SK-N-MC (cell line): ENCODE results near the gene TNRC6B.

Source experiments
- DNase-seq: peaks from one replicate; pipeline ENCODE4 v3.0.0-alpha.2; 2011; ENCODE audit warnings: low read depth, low spot score
- H3K27ac ChIP-seq: fragments of 200-600 bp; sonication (generic); 2 replicates; pipeline ENCODE4 v1.5.1; 2016; ENCODE audit warnings: mixed run types
- H3K36me3 ChIP-seq: fragments of 200-600 bp; sonication (generic); 2 replicates; pipeline ENCODE4 v1.6.1; 2017; ENCODE audit warnings: antibody characterized with exemption, low read length, mixed read lengths; ENCODE audit not compliant: insufficient read depth
- H3K4me3 ChIP-seq: fragments of 200-600 bp; sonication (generic); 2 replicates; pipeline ENCODE4 v1.5.1; 2016
- H3K9ac ChIP-seq: fragments of 200-600 bp; sonication (generic); 2 replicates; pipeline ENCODE4 v1.8.0; 2017; ENCODE audit warnings: mixed run types, mixed read lengths; ENCODE audit not compliant: insufficient read length
- H3K9me3 ChIP-seq: fragments of 200-600 bp; sonication (generic); 2 replicates; pipeline ENCODE4 v1.6.1; 2017; ENCODE audit warnings: low read depth, mild to moderate bottlenecking, antibody characterized with exemption, low read length, moderate library complexity, mixed read lengths
- EZH2 ChIP-seq: fragments of 200-600 bp; sonication (generic); IDR thresholded peaks from one replicate; pipeline ENCODE4 v1.6.1; 2017; ENCODE audit warnings: antibody characterized with exemption
- FOXP2 ChIP-seq: optimal IDR thresholded peaks from 2 replicates; pipeline ENCODE3; 2011; ENCODE audit warnings: mild to moderate bottlenecking, moderate library complexity; ENCODE audit not compliant: insufficient read depth; ENCODE audit errors: extremely low read length, control extremely low read depth
- POLR2AphosphoS5 ChIP-seq: IDR thresholded peaks from 2 replicates; pipeline ENCODE4 v1.6.1; 2012; ENCODE audit warnings: mild to moderate bottlenecking, low read depth, low read length, borderline replicate concordance

Gene TNRC6B

GRCh38 chr22:40238425-40239344 is 61.0 kb downstream of the TNRC6B start:
- no peak for TF ChIP-seq FOXP2
- TF ChIP-seq EZH2: no peak
- no peak for TF ChIP-seq POLR2AphosphoS5
- H3K4me3 ChIP-seq: no peak overlapping the region
- DNase-seq: no peak
- no peaks in the 10 kb centered on the region for H3K9me3 ChIP-seq
- H3K36me3 ChIP-seq: peaks cover 5% of the 10 kb centered on the region; the same call in 1 of the 2 replicates
- H3K27ac ChIP-seq: no peak overlapping the region
- no peak overlapping the region for H3K9ac ChIP-seq

DNA sequence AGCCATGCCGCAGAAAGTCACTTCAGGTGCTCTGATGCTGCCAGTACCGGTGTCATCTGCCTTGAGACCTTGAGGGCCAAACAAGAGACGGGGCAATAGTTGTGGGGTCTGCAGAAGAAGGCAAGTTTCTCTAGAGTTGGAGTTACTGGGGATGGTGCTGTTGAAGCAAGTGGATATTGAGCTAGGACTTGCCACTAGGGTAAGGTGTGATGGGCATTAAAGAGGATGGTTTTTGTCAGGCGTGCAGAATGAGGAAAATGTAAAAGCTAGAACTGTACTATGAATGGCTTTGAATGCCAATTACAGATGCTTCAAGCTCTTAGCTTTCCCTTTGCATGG is 61.6 kb downstream of the TNRC6B start:
- TF ChIP-seq POLR2AphosphoS5: no peak
- TF ChIP-seq EZH2: no peak
- Histone ChIP-seq H3K27ac (no peak overlapping the region), H3K4me3 (no peak overlapping the region), H3K9ac (no peak overlapping the region), H3K36me3 (peaks cover 5% of the 10 kb centered on the region; the same call in 1 of the 2 replicates), H3K9me3 (no peaks in the 10 kb centered on the region)
- DNase-seq: no peak

- TF ChIP-seq EZH2 (no peak), POLR2AphosphoS5 (no peak), FOXP2 (no peak)
- Histone ChIP-seq H3K4me3 (no peak overlapping the region), H3K9me3 (no peaks in the 10 kb centered on the region), H3K27ac (no peak overlapping the region), H3K36me3 (peaks cover 5% of the 10 kb centered on the region; the same call in 1 of the 2 replicates), H3K9ac (no peak overlapping the region)
- DNase-seq: no peak
Measured at GRCh38 chr22:40240160-40240559, 62.4 kb downstream of the TNRC6B start.

- H3K36me3 ChIP-seq: peaks cover 6% of the 10 kb centered on the region; the same call in 1 of the 2 replicates
- no peak overlapping the region for H3K4me3 ChIP-seq
- H3K9ac ChIP-seq: no peak overlapping the region
- TF ChIP-seq FOXP2: no peak
- no peak for TF ChIP-seq EZH2
- no peak for TF ChIP-seq POLR2AphosphoS5
- no peak for DNase-seq
- H3K27ac ChIP-seq: no peak overlapping the region
- no peaks in the 10 kb centered on the region for H3K9me3 ChIP-seq
Measured at GRCh38 chr22:40240686-40241085, 63.0 kb downstream of the TNRC6B start.

DNA sequence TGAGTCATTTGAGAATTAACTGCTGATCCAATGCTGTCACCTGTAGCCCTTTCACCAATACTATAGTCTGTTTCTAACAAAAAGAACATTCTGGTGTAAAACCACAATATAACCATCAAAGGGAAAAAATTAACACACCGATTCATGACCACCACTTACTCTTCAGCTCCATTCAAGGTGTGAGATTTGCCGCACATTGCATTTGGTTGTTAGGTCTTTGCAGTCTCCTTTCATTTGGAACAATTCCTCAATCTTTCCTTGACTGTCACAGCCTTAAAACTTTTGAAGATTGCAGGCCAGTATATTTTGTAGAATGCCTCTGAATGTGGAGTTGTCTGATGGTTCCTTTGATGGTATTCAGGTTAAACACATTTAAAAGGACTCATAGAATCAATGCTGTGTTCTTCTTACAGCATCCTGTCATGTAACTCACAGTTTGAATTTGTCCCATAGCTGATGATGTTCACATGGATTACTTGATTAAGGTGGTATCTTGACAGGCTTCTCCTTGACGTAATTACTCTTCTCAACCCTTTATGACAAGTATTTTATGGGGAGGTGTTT is 63.6 kb downstream of the TNRC6B start:
- Histone ChIP-seq H3K27ac (no peak overlapping the region), H3K4me3 (no peak overlapping the region), H3K9me3 (no peaks in the 10 kb centered on the region), H3K36me3 (peaks cover 11% of the 10 kb centered on the region; the same call in 1 of the 2 replicates), H3K9ac (no peak overlapping the region)
- TF ChIP-seq FOXP2: no peak
- TF ChIP-seq POLR2AphosphoS5: no peak
- DNase-seq: no peak

DNA sequence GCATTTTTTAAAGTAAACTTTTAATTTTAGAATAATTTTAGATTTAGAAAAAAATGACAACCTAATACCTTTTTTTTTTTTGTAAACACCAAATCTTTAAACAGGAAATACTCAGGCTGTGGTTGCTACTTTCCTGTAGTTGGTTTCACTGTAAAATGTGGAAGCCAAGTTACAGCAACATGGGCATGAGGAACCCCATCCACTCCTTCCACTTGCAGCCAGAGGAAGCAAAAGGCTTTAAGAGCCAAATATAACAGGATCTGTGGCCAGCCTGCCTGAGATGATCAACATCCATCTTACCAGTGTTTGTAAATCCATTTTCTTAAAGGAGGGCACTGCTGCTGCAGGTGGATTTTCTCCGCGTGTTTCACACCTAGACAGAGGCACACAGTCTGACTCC is 66.2 kb downstream of the TNRC6B start:
- Histone ChIP-seq H3K27ac (peak overlapping the region; percentile 80), H3K9ac (no peak overlapping the region), H3K4me3 (0 out of 2 replicates have a peak overlapping the region, but pooled peaks have one; percentile 7), H3K36me3 (peaks cover 21% of the 10 kb centered on the region), H3K9me3 (no peaks in the 10 kb centered on the region)
- DNase-seq: no peak
- TF ChIP-seq EZH2 (no peak), POLR2AphosphoS5 (no peak), FOXP2 (no peak)

GRCh38 chr22:40244586-40244985 is 66.9 kb downstream of the TNRC6B start:
- TF ChIP-seq FOXP2 (no peak), POLR2AphosphoS5 (no peak), EZH2 (no peak)
- no peak for DNase-seq
- Histone ChIP-seq H3K27ac (peak overlapping the region; percentile 80; the same call in 1 of the 2 replicates), H3K9me3 (no peaks in the 10 kb centered on the region), H3K4me3 (0 out of 2 replicates have a peak overlapping the region, but pooled peaks have one; percentile 7), H3K36me3 (peaks cover 28% of the 10 kb centered on the region), H3K9ac (no peak overlapping the region)

- H3K4me3 ChIP-seq: no peak overlapping the region
- TF ChIP-seq FOXP2 (no peak), POLR2AphosphoS5 (no peak), EZH2 (no peak)
- H3K27ac ChIP-seq: no peak overlapping the region
- no peak for DNase-seq
- H3K9me3 ChIP-seq: no peaks in the 10 kb centered on the region
- peaks cover 31% of the 10 kb centered on the region for H3K36me3 ChIP-seq
- H3K9ac ChIP-seq: no peak overlapping the region
Measured at GRCh38 chr22:40247976-40248375, 70.3 kb downstream of the TNRC6B start.

- Histone ChIP-seq H3K4me3 (no peak overlapping the region), H3K9ac (no peak overlapping the region), H3K36me3 (peaks cover 31% of the 10 kb centered on the region), H3K27ac (peak overlapping the region; percentile 21; the same call in 1 of the 2 replicates), H3K9me3 (no peaks in the 10 kb centered on the region)
- no peak for TF ChIP-seq FOXP2
- no peak for TF ChIP-seq EZH2
- no peak for TF ChIP-seq POLR2AphosphoS5
- DNase-seq: no peak
Measured at GRCh38 chr22:40249286-40249685, 71.6 kb downstream of the TNRC6B start.
